Measurements from ENCODE around the gene ILF3.
"Not testable (repeated sequence)": the region's sequence is repeated elsewhere in the genome, so short reads cannot be mapped to it uniquely, and the experiment has no call there.

The ILF3 gene

DNA sequence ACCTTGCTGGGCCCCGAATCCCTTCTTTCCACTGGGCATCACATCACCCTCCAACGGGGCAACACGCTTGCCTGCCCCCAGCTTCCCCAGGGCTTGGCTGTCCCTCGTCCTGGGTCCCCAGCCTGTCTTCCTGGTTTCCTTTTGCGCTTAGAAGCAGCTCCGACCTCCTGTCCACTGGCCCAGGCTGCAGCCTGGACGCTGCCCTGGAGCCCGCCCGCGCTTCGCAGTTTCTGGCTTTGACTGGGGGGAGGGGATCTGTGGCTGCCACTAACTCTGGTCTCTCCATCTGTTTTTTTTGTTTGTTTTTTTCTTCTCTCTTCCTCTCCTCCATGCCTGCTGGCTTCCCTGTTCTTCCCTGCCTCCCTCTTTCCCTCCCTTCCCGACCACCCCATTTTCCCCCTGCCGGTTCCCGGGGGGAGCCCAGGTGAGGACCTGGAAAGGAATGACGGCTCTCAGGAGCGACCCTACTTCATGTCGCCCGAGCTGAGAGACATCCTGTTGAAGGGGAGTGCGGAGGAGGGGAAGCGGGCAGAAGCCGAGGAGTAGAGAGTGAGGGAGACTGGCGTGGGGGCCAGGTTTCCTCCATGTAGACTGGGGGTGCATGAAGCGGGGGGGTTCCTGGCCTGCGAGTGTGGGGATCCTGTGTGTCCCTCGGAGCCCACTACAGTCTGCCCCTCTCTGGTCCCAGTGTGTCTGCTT is 11.5 kb upstream of the ILF3 start:
- no peak for DNase-seq (ENCODE audit: low read depth in 2 of 3, low spot score in 2 of 3)

- DNase-seq (ENCODE audit: low read depth in 2 of 3, low spot score in 2 of 3) = no peak
These were observed 10.8 kb upstream of the ILF3 start for GRCh38 chr19:10643172-10643967.

DNA sequence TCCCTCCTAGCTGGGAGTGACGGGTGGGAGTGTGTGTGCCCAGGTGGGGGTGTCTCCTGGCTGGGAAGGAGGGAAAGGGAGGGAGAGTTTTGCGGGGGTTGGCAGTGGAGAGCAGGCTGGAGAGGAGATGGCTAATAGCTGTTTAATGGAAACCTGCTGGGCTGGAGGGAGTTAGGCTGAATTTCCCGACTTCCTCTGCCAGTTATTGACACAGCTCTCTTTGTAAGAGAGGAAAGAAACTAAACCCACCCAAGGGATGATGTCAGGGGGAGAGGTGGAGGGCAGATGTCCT is 10.2 kb upstream of the ILF3 start:
- DNase-seq (ENCODE audit: low read depth in 2 of 3, low spot score in 2 of 3) = no peak

DNA sequence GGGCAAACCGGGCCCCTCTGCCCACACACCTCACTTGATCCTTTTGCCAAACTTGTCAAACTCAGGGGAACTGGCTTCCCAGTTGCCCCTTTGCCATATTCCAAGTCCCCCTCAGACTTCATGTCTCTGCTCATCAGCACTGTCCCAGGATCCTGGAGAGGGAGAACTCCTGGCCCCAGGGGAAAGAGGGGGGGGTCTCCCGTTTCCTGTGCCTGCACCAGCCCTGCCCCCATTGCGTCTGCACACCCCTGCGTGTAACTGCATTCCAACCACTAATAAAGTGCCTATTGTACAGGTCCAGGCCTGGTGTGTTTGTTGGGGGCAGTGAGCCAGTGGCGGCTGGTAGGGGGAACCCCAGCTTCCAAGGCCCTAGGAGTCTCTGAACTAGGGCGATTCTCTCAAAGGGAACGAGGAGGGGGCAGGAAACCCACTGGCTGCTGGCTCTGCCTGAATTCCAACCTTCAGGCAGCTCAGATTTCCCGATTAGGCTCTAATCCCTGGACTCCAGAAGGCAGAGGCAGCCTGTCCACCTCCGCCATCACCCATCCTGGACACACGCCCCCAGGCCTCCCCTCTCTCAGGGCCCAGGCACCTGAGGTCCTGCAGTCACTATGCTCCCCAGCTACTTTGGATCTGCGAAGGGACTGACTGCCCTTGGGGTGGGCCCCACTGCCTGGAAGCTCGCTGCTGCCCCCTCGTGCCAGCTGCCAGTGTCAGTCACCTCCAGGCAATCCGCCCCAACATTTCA is 9.7 kb upstream of the ILF3 start:
- peak; percentile 52 to 58 (median 57) for DNase-seq (ENCODE audit: low read depth in 2 of 3, low spot score in 2 of 3)

DNA sequence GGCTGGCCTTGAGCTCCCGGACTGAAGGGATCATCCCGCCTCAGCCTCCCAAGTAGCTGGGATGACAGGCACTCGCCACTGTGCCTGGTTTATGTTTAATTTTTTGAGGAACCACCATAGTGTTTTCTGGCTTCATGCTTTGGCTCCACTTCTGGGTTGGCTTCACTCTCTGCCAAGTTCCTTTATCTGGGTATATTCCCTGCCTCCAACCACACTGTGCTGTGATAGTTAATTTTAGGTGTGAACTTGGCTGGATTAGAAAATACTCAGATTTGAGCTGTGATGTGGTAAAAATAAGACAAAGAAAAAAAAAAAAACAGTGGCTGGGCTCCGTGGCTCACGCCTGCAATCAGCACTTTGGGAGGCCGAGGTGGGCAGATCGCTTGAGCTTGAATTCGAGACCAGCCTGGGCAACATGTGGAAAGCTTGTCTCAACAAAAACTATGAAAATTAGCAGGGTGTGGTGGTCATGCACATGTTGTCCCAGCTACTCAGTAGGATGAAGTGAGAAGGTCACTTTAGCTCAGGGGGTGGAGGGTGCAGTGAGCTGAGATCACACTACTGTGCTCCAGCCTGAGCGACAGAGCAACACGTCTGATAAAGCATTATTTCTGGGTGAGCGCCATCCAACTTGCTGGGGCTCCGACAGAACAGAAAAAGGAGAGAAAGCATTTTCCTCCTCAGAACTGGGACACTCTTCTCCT is 7.5 kb upstream of the ILF3 start:
- no peak for DNase-seq (ENCODE audit: low read depth in 2 of 3, low spot score in 2 of 3)

- no peak for DNase-seq (ENCODE audit: low read depth in 2 of 3, low spot score in 2 of 3)
These were observed 5.8 kb upstream of the ILF3 start for GRCh38 chr19:10648360-10648759.

GRCh38 chr19:10651851-10652250 is 2.3 kb upstream of the ILF3 start:
- no peak for DNase-seq (ENCODE audit: low read depth in 2 of 3, low spot score in 2 of 3)

DNA sequence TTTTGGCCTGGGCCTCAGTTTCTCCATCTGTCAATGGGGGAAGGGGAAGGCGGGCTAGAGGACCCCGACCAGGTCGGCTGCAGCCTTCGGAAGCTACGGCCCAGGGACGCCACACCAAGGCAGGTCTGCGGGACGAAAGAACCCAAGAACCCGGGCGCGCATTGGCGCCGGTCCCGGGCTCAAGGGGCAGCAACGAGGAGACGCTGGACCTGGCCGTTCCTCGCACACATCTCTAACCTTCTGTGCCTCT is 739 bp upstream of the ILF3 start:
- no peak for DNase-seq (ENCODE audit: low read depth in 2 of 3, low spot score in 2 of 3)

DNA sequence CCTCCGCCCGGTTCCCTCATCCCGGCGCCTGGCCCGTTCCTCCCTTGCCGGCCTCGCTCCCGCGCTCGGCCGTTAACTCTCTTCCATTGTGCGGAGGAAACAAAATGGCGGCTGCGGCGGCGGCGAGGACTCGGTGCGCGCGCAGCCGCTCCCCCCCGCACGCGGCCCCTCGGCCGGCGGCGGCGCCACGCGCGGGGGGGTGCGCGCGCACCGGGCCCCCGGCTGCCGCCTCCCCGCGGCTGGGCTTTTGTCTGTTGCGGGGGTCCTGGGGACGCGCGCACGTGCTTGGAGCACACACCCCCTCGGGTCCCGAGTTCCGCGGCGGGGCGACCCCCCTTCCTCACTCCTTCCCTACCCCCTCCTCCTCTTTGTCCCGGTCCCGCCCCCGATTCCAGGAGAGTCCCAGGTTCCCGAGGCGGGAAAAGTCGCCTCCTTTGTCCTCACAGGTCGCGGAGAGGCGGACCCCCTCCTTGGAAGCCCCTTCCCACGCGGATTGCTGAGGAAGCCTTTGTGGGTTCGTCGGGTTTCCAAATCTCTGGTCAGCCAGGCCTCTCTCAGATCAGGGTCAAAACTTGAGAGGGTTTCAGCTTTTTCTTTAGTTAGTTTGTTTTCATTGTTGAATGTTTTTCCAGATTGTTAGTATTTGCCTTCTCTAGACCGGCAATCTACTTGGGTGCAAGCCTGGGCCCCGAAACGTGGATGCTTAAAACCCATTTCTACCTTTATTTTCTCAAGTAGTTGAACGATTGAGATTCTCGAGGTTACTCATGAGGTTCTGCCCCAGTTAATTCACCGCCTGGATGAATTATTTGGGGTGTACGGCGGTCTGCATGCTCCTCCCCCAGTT is 687 bp downstream of the ILF3 start:
- peak; percentile 40 to 51 (median 45) for DNase-seq (ENCODE audit: low read depth in 2 of 3, low spot score in 2 of 3)

GRCh38 chr19:10655457-10656312 is 1.5 kb downstream of the ILF3 start:
- DNase-seq (ENCODE audit: low read depth in 2 of 3, low spot score in 2 of 3) = no peak

DNA sequence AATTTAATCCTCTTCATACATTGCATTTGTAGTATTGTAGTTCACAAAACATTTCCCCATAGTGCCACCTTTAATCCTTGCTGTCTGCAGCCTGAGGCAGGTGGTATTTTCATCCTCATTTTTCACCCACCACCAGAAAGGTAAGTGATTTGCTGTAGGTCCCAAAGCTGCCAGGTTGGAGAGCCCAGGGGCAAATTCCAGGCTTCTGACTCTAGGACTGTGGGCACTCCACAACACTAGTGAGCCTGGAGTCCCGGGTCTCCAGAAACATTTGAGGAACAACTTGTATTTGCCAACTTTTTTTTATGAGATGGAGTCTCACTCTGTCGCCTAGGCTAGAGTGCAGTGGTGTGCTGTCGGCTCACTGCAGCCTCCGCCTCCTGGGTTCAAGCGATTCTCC is 6.2 kb downstream of the ILF3 start:
- DNase-seq (ENCODE audit: low read depth in 2 of 3, low spot score in 2 of 3) = no peak

- no peak for DNase-seq (ENCODE audit: low read depth in 2 of 3, low spot score in 2 of 3)
These were observed 7.8 kb downstream of the ILF3 start for GRCh38 chr19:10661946-10662345.

- no peak for DNase-seq (ENCODE audit: low read depth in 2 of 3, low spot score in 2 of 3)
These were observed 8.5 kb downstream of the ILF3 start for GRCh38 chr19:10662384-10663251.

DNA sequence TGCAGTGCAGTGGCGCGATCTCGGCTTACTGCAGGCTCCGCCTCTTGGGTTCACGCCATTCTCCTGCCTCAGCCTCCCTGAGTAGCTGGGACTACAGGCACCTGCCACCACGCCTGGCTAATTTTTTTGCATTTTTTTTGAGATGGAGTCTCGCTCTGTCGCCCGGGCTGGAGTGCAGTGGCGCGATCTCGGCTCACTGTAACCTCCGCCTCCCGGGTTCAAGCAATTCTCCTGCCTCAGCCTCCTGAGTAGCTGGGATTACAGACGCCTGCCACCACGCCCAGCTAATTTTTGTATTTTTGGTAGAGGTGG is 9.1 kb downstream of the ILF3 start:
- DNase-seq (ENCODE audit: low read depth in 2 of 3, low spot score in 2 of 3) = not testable (repeated sequence)

DNA sequence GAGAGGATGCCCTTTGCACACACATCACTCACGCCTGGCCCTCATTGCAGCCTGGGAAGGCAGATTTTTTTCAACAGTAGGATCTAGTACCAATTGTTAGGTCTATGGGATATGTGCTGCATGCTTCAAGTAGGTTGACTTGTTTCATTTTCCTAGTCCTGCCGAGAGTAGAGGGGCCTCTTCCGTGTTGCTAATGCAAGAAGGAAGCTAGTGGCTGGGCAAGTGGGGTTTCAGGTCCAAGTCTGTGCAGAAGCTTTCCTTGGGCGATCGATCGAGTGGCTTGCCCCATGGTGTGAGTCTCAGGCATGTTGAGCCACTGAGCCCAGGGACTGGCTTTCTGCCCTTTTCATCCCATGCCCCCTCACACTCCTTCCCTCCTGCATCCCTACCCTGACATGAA is 13.7 kb downstream of the ILF3 start:
- no peak for DNase-seq (ENCODE audit: low read depth in 2 of 3, low spot score in 2 of 3)

DNA sequence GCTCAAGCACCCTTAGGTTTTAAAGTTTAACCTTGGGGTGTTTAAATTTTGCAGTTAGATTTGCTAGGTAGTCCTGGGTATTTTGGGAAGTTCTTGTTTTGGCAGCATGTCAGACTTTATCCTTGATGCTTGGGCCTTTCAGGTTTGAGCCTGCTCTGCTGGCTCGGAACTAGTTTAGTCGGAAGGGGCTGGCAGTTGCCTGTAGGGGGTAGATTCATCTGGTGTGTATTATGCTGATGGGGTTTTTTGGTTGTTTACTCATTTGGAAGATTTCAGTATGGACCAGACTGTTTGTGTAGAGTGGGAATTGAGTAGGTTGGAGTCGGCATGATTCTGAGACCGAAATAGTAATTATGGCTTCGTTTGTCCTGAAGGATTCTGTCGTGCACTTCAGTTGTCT is 15.1 kb downstream of the ILF3 start:
- no peak for DNase-seq (ENCODE audit: low read depth in 2 of 3, low spot score in 2 of 3)

DNA sequence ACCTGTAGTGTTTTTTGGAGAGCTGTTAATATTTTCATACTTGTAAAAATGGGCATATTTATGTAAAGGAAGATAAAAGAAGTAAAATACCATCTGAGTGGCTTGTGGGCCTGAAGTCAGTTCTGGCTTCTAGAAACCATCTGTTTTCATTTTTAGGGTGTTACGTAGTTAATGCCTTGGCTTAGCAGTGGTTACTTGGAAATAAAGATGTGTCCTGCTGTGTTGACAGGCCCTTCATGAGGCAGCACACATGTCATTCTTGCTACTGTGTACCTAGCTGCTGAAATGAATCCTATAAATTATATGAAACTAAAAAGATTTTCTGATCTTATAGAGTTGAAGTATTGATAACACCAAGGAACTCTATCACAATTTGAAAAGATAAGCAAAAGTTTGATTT is 16.0 kb downstream of the ILF3 start:
- no peak for DNase-seq (ENCODE audit: low read depth in 2 of 3, low spot score in 2 of 3)

GRCh38 chr19:10670876-10671804 is 17.0 kb downstream of the ILF3 start:
- DNase-seq (ENCODE audit: low read depth in 2 of 3, low spot score in 2 of 3) = no peak
